8988T (cell line): ENCODE data around the gene OSTF1.

Experiments used
- DNase-seq: peaks from one replicate; pipeline ENCODE4 v3.0.0; 2011

The OSTF1 gene

GRCh38 chr9:75169623-75170022 is 81.3 kb downstream of the OSTF1 start:
- no peak for DNase-seq

DNA sequence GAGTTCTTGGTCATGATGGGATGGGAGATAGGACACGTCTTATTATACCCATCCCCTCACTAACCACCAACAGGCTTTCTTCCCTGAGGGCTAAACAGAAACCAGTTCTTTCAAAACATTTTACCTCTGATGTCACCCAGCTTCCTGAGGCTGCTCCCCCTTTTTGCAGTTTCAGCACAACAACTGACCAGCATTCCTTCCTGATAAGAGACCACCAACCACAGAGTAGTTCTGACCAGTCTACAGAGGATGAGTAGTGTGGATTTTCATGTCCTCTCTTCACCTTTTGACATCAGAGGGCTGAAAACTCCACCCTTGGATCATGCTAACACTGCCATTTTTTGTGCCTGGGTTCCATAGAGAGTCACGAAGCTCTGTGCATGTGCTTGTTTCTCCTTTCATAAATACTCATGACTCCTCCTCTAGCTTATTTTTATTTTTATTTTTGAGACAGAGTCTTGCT is 82.6 kb downstream of the OSTF1 start:
- DNase-seq = no peak

DNA sequence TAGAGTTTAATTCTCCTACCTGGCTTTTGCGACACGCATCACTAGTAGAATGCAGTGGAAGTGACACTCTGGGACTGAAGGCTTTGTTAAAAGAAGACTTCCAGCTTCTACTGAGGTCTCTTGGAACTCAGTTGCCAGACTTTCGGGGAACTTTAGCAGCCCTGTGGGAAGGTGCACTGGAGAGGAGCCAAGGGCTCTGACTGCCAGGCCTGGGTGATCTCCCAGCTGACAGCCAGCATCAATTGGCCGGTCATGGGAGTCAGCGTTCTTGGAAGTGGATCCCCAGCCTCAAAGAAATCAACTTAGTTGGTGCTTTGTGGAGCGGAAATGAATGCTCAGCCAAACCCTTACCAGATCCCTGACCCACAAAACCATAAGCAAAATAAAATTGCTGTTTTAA is 87.1 kb downstream of the OSTF1 start:
- no peak for DNase-seq

DNA sequence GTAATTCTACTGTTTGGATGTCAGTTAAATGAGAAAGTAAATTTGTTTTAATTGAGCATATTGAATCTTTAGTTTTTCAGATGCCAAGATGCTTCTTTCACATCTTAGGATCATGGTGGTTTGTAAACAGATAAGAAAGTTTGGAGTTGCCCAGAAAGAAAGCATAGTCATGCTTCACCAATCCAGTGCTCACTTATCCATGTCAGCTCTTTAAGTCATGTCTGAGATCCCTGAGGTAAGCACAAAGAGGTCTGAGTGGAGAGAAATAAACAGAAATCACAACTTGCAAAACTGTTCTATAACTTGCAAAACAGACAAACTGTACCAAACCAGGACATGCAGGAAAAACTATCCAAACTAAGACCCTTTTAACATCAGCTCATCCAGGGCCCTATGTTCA is 87.7 kb downstream of the OSTF1 start:
- DNase-seq = no peak

GRCh38 chr9:75181750-75182149 is 93.4 kb downstream of the OSTF1 start:
- no peak for DNase-seq

DNA sequence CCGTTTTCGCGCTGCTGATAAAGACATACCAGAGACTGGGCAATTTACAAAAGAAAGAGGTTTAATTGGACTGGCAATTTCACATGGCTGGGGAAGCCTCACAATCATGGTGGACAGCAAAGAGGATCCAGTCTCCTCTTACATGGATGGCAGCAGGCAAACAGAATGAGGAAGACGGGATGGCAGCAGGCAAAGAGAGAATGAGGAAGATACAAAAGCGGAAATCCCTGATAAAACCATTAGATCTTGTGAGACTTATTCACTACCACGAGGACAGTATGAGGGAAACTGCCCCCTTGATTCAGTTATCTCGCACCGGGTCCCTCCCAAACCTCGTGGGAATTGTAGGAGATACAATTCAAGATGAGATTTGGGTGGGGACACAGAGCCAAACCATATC is 95.0 kb downstream of the OSTF1 start:
- DNase-seq = no peak

- no peak for DNase-seq
Measured at GRCh38 chr9:75184471-75184870, 96.2 kb downstream of the OSTF1 start.

- DNase-seq = no peak
Measured at GRCh38 chr9:75185585-75186170, 97.4 kb downstream of the OSTF1 start.

GRCh38 chr9:75186767-75187380 is 98.6 kb downstream of the OSTF1 start:
- no peak for DNase-seq

DNA sequence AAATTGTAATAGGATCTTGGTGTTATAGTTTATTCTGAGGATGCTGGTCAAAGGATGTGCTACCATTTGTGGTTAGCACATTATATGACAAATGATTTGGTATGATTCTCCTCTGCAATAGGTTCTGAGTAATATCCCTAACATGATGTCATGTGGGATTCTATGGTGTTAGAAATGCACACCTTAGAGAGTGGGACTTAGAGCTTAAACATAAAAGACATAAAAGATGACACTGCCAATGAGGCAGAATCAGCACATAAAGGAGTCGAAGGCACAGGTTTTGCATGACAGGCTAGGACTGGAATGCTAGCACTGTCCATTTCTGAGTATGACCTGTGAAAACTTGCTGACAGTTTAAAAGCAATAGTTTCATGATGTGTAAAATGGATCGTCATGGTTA is 100.4 kb downstream of the OSTF1 start:
- DNase-seq = no peak

DNA sequence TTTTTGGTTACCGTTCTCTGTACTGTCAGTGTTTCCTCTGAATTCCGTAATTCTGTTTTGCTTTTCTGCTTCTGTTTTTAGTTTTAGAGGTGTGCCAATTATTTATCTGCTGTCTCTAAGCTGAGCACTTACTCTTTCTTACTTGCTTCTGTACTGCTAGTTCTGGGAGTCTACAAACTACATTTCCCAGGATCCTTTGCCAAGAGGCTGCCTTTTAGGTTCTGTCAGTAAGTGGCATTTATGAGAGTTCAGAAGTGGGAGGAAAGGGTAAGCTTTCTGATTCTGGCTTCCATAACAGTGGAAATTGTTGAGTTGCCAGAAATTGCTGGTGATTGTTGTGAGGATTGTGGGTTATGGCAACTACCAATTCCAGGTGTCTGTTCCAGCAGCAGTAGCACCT is 102.4 kb downstream of the OSTF1 start:
- DNase-seq = no peak
